GM23338 (cell line): ENCODE data around the gene SEC16A. TPM values are rescaled to one million over a fixed set of nuclear protein-coding genes. Genes with fewer than 3 reads are reported as not detected.

Experiments
- ATAC-seq: fragments of 200-7000 bp; cut with Tn5 transposase; 3 replicates; pipeline ENCODE4 v1.9.1; 2020
- DNase-seq: peaks from one replicate; pipeline ENCODE4 v3.0.0-alpha.2; 2015; ENCODE audit warnings: low spot score
- H2AFZ ChIP-seq: fragments of 200-600 bp; sonication (generic); 2 replicates; pipeline ENCODE4 v1.8.0; 2016; ENCODE audit warnings: antibody characterized with exemption, mild to moderate bottlenecking, moderate library complexity
- H3F3A ChIP-seq: fragments of 200-600 bp; sonication (generic); replicated peaks from 2 replicates; pipeline ENCODE4 v1.8.0; 2017; ENCODE audit warnings: antibody characterized with exemption, mixed run types, low read depth
- H3K27ac ChIP-seq: fragments of 200-600 bp; sonication (generic); 2 replicates; pipeline ENCODE4 v1.6.1; 2016; ENCODE audit warnings: low read depth
- H3K27me3 ChIP-seq: fragments of 200-600 bp; sonication (generic); 2 replicates; pipeline ENCODE4 v1.8.0; 2016; ENCODE audit warnings: mild to moderate bottlenecking, mixed run types, moderate library complexity; ENCODE audit not compliant: insufficient read depth
- H3K36me3 ChIP-seq: fragments of 200-600 bp; sonication (generic); 2 replicates; pipeline ENCODE4 v1.8.0; 2016; ENCODE audit warnings: mild to moderate bottlenecking; ENCODE audit not compliant: insufficient read depth
- H3K4me1 ChIP-seq: fragments of 200-600 bp; sonication (generic); 2 replicates; pipeline ENCODE4 v1.8.0; 2016; ENCODE audit warnings: mild to moderate bottlenecking, moderate library complexity; ENCODE audit not compliant: insufficient read depth
- H3K4me2 ChIP-seq: fragments of 200-600 bp; sonication (generic); 2 replicates; pipeline ENCODE4 v1.7.1; 2017; ENCODE audit warnings: mixed run types
- H3K4me3 ChIP-seq: fragments of 200-600 bp; sonication (generic); 2 replicates; pipeline ENCODE4 v1.6.1; 2016; ENCODE audit warnings: mixed run types
- H3K79me2 ChIP-seq: fragments of 200-600 bp; sonication (generic); replicated peaks from 2 replicates; pipeline ENCODE4 v1.8.0; 2017; ENCODE audit warnings: mild to moderate bottlenecking; ENCODE audit not compliant: insufficient read depth
- H3K9me2 ChIP-seq: fragments of 200-600 bp; sonication (generic); 2 replicates; pipeline ENCODE4 v1.8.0; 2017; ENCODE audit not compliant: insufficient read depth
- H4K20me1 ChIP-seq: fragments of 200-600 bp; sonication (generic); replicated peaks from 2 replicates; pipeline ENCODE4 v1.8.0; 2017; ENCODE audit warnings: mild to moderate bottlenecking; ENCODE audit not compliant: insufficient read depth
- H3K27ac Mint-ChIP-seq: 2 replicates; pipeline ENCODE4 v1.8.0; 2020; ENCODE audit warnings: inconsistent platforms, mild to moderate bottlenecking, moderate library complexity, mixed read lengths
- H3K27me3 Mint-ChIP-seq: 3 replicates; pipeline ENCODE4 v1.8.0; 2022; ENCODE audit warnings: low read depth, mild to moderate bottlenecking, moderate library complexity, mixed read lengths, inconsistent platforms; ENCODE audit not compliant: insufficient read depth, poor library complexity
- H3K36me3 Mint-ChIP-seq: 3 replicates; pipeline ENCODE4 v1.8.0; 2021; ENCODE audit warnings: low read depth, mild to moderate bottlenecking, inconsistent platforms, moderate library complexity, mixed read lengths
- H3K4me1 Mint-ChIP-seq: 3 replicates; pipeline ENCODE4 v1.8.0; 2020; ENCODE audit warnings: mild to moderate bottlenecking, inconsistent platforms, mixed read lengths
- H3K4me3 Mint-ChIP-seq: 3 replicates; pipeline ENCODE4 v1.8.0; 2021; ENCODE audit warnings: moderate library complexity, mild to moderate bottlenecking, inconsistent platforms, mixed read lengths
- H3K9me3 Mint-ChIP-seq: 3 replicates; pipeline ENCODE4 v1.8.0; 2020; ENCODE audit warnings: moderate library complexity, mild to moderate bottlenecking, inconsistent platforms, mixed read lengths
- EZH2 ChIP-seq: fragments of 200-600 bp; sonication (generic); IDR thresholded peaks from one replicate; pipeline ENCODE4 v1.8.0; 2017; ENCODE audit warnings: antibody characterized with exemption, mild to moderate bottlenecking, low read depth; ENCODE audit not compliant: unreplicated experiment
- STAT1 ChIP-seq: IDR thresholded peaks from one replicate; pipeline ENCODE4 v1.6.1; 2016; ENCODE audit warnings: antibody characterized with exemption; ENCODE audit not compliant: unreplicated experiment
- ZNF331 ChIP-seq: fragments of 250-450 bp; sonication (Bioruptor Pico); IDR thresholded peaks from 2 replicates; pipeline ENCODE4 v1.5.0; 2020; ENCODE audit warnings: low read depth, mild to moderate bottlenecking, moderate library complexity
- ZNF462 ChIP-seq: fragments of 250-450 bp; sonication (Bioruptor Pico); IDR thresholded peaks from 2 replicates; pipeline ENCODE4 v1.5.0; 2020; ENCODE audit warnings: mild to moderate bottlenecking, moderate library complexity
- polyA plus RNA-seq: library from polyadenylated mRNA; unstranded; fragments of >200 nt; fragmentation: Nextera tagmentation; extraction: Ambion mirVana; gene quantifications from 2 replicates; pipeline ENCODE4 v1.2.1, GENCODE V29; 2016
- total RNA-seq: library from RNA; depleted of rRNA; stranded (reverse); fragments of >200 nt; shearing (Covaris generic); gene quantifications from 2 replicates; pipeline ENCODE4 v1.2.3, GENCODE V29; 2014

The SEC16A gene
- total and polyA plus RNA-seq, 2 experiments from 2014 or later, result 34.0 to 59.2 TPM

- no peaks in the 10 kb centered on the region for H3K9me2 ChIP-seq
- H3K79me2 ChIP-seq, result peaks cover 20% of the 10 kb centered on the region
- peaks cover 5% of the 10 kb centered on the region; the same call in 1 of the 2 replicates for H3K4me1 ChIP-seq
- H4K20me1 ChIP-seq, result peaks cover 8% of the 10 kb centered on the region
- Mint-ChIP-seq H3K4me1 (peaks cover 9% of the 10 kb centered on the region), H3K27ac (no peak overlapping the region), H3K9me3 (no peaks in the 10 kb centered on the region; the same call in 2 of the 3 replicates), H3K36me3 (peaks cover 66% of the 10 kb centered on the region), H3K27me3 (peaks cover 16% of the 10 kb centered on the region), H3K4me3 (no peak overlapping the region)
- no peak overlapping the region for H3K4me2 ChIP-seq
- H2AFZ ChIP-seq, result no peak overlapping the region
- ATAC-seq, result no peak
- peaks cover 25% of the 10 kb centered on the region for H3K36me3 ChIP-seq
- TF ChIP-seq ZNF462, result no peak
- H3K27ac ChIP-seq, result no peak overlapping the region
- H3K27me3 ChIP-seq, result no peaks in the 10 kb centered on the region
- peaks cover 27% of the 10 kb centered on the region for H3F3A ChIP-seq
- H3K4me3 ChIP-seq, result no peak overlapping the region
- no peak for DNase-seq
Measured at GRCh38 chr9:136403915-136404800, 78.7 kb downstream of the SEC16A start.

- Histone ChIP-seq H3K4me2 (no peak overlapping the region), H3K36me3 (peaks cover 25% of the 10 kb centered on the region), H3K27ac (no peak overlapping the region), H2AFZ (no peak overlapping the region), H3K4me3 (no peak overlapping the region), H3K27me3 (no peaks in the 10 kb centered on the region), H3F3A (peaks cover 27% of the 10 kb centered on the region), H3K4me1 (peaks cover 3% of the 10 kb centered on the region; the same call in 1 of the 2 replicates), H3K9me2 (no peaks in the 10 kb centered on the region), H3K79me2 (peaks cover 20% of the 10 kb centered on the region), H4K20me1 (peaks cover 8% of the 10 kb centered on the region)
- no peak for TF ChIP-seq ZNF331
- no peak for TF ChIP-seq STAT1
- TF ChIP-seq EZH2, result no peak
- Mint-ChIP-seq H3K4me3 (no peak overlapping the region), H3K27ac (no peak overlapping the region), H3K27me3 (peaks cover 18% of the 10 kb centered on the region), H3K36me3 (peaks cover 66% of the 10 kb centered on the region), H3K4me1 (peaks cover 8% of the 10 kb centered on the region), H3K9me3 (no peaks in the 10 kb centered on the region; the same call in 2 of the 3 replicates)
- DNase-seq (no peak), ATAC-seq (no peak)
Measured at GRCh38 chr9:136403538-136403914, 79.3 kb downstream of the SEC16A start.
